Smooth muscle cell (in vitro differentiated cells): Measurements from ENCODE around the gene GRK1. TPM values are rescaled to one million over a fixed set of nuclear protein-coding genes. Genes with fewer than 3 reads are reported as not detected.

Source experiments
- DNase-seq: peaks from one replicate; lab custom pipeline; 2025; ENCODE audit not compliant: unreplicated experiment; lab: John Stamatoyannopoulos, UW
- H2AFZ ChIP-seq: fragments of 200-600 bp; sonication (generic); 2 replicates; pipeline ENCODE4 v1.6.0; 2016; ENCODE audit warnings: antibody characterized with exemption, low read depth, mild to moderate bottlenecking
- H3F3A ChIP-seq: fragments of 200-600 bp; sonication (generic); 2 replicates; pipeline ENCODE4 v1.6.0; 2017; ENCODE audit warnings: antibody characterized with exemption, low read depth
- H3K27ac ChIP-seq: fragments of 200-600 bp; sonication (generic); 2 replicates; pipeline ENCODE4 v1.5.1; 2016; ENCODE audit warnings: low read depth, mild to moderate bottlenecking
- H3K27me3 ChIP-seq: fragments of 200-600 bp; sonication (generic); 2 replicates; pipeline ENCODE4 v1.6.1; 2016; ENCODE audit warnings: low read depth, mild to moderate bottlenecking
- H3K36me3 ChIP-seq: fragments of 200-600 bp; sonication (generic); 2 replicates; pipeline ENCODE4 v1.5.1; 2016; ENCODE audit warnings: low read depth
- H3K4me1 ChIP-seq: fragments of 200-600 bp; sonication (generic); 2 replicates; pipeline ENCODE4 v1.5.1; 2016; ENCODE audit warnings: low read depth
- H3K4me2 ChIP-seq: fragments of 200-600 bp; sonication (generic); 2 replicates; pipeline ENCODE4 v1.6.0; 2016; ENCODE audit warnings: mild to moderate bottlenecking
- H3K4me3 ChIP-seq: fragments of 200-600 bp; sonication (generic); 2 replicates; pipeline ENCODE4 v1.5.1; 2016; ENCODE audit warnings: mild to moderate bottlenecking
- H3K79me2 ChIP-seq: fragments of 200-600 bp; sonication (generic); 2 replicates; pipeline ENCODE4 v1.6.0; 2016; ENCODE audit warnings: low read depth, mild to moderate bottlenecking
- H3K9ac ChIP-seq: fragments of 200-600 bp; sonication (generic); 2 replicates; pipeline ENCODE4 v1.6.0; 2016; ENCODE audit warnings: low read depth
- H3K9me3 ChIP-seq: fragments of 200-600 bp; sonication (generic); replicated peaks from 2 replicates; pipeline ENCODE4 v1.5.1; 2016; ENCODE audit warnings: low read depth
- H4K20me1 ChIP-seq: fragments of 200-600 bp; sonication (generic); 2 replicates; pipeline ENCODE4 v1.6.0; 2016; ENCODE audit warnings: low read depth
- CTCF ChIP-seq: fragments of 200-600 bp; sonication (generic); IDR thresholded peaks from 2 replicates; pipeline ENCODE4 v1.5.1; 2017; ENCODE audit warnings: borderline replicate concordance, mild to moderate bottlenecking, antibody characterized with exemption; ENCODE audit not compliant: insufficient read depth, poor library complexity, severe bottlenecking
- WGBS: methylation state at CpG from one replicate; pipeline ENCODE4 v1.1.7; 2016; ENCODE audit warnings: low lambda C conversion rate; 5-methylcytosine and 5-hydroxymethylcytosine counted together
- polyA plus RNA-seq: library from polyadenylated mRNA; unstranded; fragments of >200 nt; fragmentation: Nextera tagmentation; extraction: Ambion mirVana; gene quantifications from 2 replicates; pipeline ENCODE4 v1.2.1, GENCODE V29; 2016
- total RNA-seq: library from RNA; depleted of rRNA; stranded (reverse); fragments of >200 nt; gene quantifications from 2 replicates; pipeline ENCODE4 v1.2.3, GENCODE V29; 2014

The GRK1 gene
- total and polyA plus RNA-seq, 2 experiments from 2014 or later: not detected

- no peaks in the 10 kb centered on the region for H3K36me3 ChIP-seq
- H3F3A ChIP-seq: no peaks in the 10 kb centered on the region
- no peak for DNase-seq
- H3K4me1 ChIP-seq: no peaks in the 10 kb centered on the region
- H3K4me2 ChIP-seq: no peak overlapping the region
- TF ChIP-seq CTCF: no peak
- no peaks in the 10 kb centered on the region for H3K9me3 ChIP-seq
- H2AFZ ChIP-seq: no peak overlapping the region
- H3K27ac ChIP-seq: no peak overlapping the region
- no peaks in the 10 kb centered on the region for H3K79me2 ChIP-seq
- no peaks in the 10 kb centered on the region for H3K27me3 ChIP-seq
- no peaks in the 10 kb centered on the region for H4K20me1 ChIP-seq
- H3K4me3 ChIP-seq: no peak overlapping the region
- no peak overlapping the region for H3K9ac ChIP-seq
- WGBS: 88% methylated on average over 2 of the region's 8 CpGs
Measured at GRCh38 chr13:113770441-113770840, 103.4 kb downstream of the GRK1 start.

GRCh38 chr13:113770937-113771336 lies 103.9 kb downstream of the GRK1 start:
- 97% methylated on average over 5 of the region's 5 CpGs for WGBS
- no peak overlapping the region for H3K9ac ChIP-seq

DNA sequence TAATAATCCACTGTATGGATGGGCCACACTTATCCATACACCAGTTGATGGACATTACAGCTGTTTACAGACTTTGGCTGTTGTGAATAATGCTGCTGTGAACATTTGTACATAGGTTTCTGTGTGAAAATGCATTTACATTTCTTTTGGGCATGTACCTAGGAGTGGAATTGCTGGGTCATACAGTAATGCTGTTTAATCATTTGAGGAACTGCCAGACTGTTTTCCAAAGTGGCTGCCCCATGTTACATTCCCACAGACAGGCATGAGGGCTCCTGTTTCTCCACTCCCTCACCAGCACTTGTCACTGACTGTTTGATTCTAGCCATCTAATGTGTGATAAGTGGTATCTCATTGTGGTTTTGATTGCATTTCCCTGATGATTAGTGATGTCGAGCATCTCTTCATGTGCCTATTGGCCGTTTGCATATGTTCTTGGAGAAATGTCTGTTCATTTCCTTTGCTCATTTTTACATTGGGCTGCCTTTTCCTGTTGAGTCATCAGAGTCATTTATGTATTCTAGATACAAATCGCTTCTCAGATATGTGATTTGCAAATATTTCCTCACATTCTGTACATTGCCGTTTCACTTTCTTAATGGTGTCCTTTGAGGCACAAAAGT lies 104.8 kb downstream of the GRK1 start:
- Histone ChIP-seq H3K9ac (no peak overlapping the region), H4K20me1 (no peaks in the 10 kb centered on the region), H3F3A (no peaks in the 10 kb centered on the region), H2AFZ (no peak overlapping the region), H3K4me2 (no peak overlapping the region), H3K36me3 (no peaks in the 10 kb centered on the region), H3K79me2 (no peaks in the 10 kb centered on the region), H3K4me1 (no peaks in the 10 kb centered on the region), H3K27ac (no peak overlapping the region), H3K4me3 (no peak overlapping the region), H3K9me3 (no peaks in the 10 kb centered on the region), H3K27me3 (no peaks in the 10 kb centered on the region)
- no peak for TF ChIP-seq CTCF
- 62% methylated on average over 4 of the region's 4 CpGs for WGBS
- no peak for DNase-seq

More at GRCh38 chr13:113770937-113771336, 103.9 kb downstream of the GRK1 start:
- no peak for TF ChIP-seq CTCF
- Histone ChIP-seq H3K27ac (no peak overlapping the region), H3K27me3 (no peaks in the 10 kb centered on the region), H3K4me2 (no peak overlapping the region), H3K9me3 (no peaks in the 10 kb centered on the region), H3F3A (no peaks in the 10 kb centered on the region), H4K20me1 (no peaks in the 10 kb centered on the region), H3K79me2 (no peaks in the 10 kb centered on the region), H2AFZ (no peak overlapping the region), H3K36me3 (no peaks in the 10 kb centered on the region), H3K4me3 (no peak overlapping the region), H3K4me1 (no peaks in the 10 kb centered on the region)
- no peak for DNase-seq
